MM.1S (cell line): ENCODE data around the gene DOCK10.

ENCODE experiments used
- CTCF ChIP-seq: fragments of 300-600 bp; sonication (generic); IDR thresholded peaks from 2 replicates; pipeline ENCODE4 v1.5.1; 2016; ENCODE audit warnings: antibody characterized with exemption, low read length, mixed read lengths
- EZH2 ChIP-seq: fragments of 300-600 bp; sonication (generic); optimal IDR thresholded peaks from 2 replicates; pipeline ENCODE3; 2017; ENCODE audit warnings: low read depth, mild to moderate bottlenecking, antibody characterized with exemption, low read length, mixed read lengths
- EZH2phosphoT487 ChIP-seq: fragments of 300-600 bp; sonication (generic); IDR thresholded peaks from 2 replicates; pipeline ENCODE4 v1.6.1; 2018; ENCODE audit warnings: antibody characterized with exemption, low read length

- TF ChIP-seq CTCF: no peak
- no peak for TF ChIP-seq EZH2
- no peak for TF ChIP-seq EZH2phosphoT487
Measured at GRCh38 chr2:224749136-224749535, 293.1 kb downstream of the DOCK10 start.
